HEK293 (cell line): ENCODE measurements around the gene PLEKHG1.

Experiments used
- HOXD13 ChIP-seq: sonication (generic); formaldehyde crosslinking; IDR thresholded peaks from 2 replicates; pipeline ENCODE4 v1.8.0; 2022; ENCODE audit warnings: missing genetic modification reagents, borderline replicate concordance
- MEIS1 ChIP-seq: sonication (generic); formaldehyde crosslinking; IDR thresholded peaks from 2 replicates; pipeline ENCODE4 v1.8.1; 2022; ENCODE audit warnings: missing genetic modification reagents, mild to moderate bottlenecking, borderline replicate concordance
- TRIM28 ChIP-seq: IDR thresholded peaks from 2 replicates; pipeline ENCODE4 v1.6.1; 2011; ENCODE audit warnings: low read length, control low read depth, borderline replicate concordance
- YY1 ChIP-seq: fragments of 450-650 bp; formaldehyde crosslinking; IDR thresholded peaks from 2 replicates; pipeline ENCODE4 v1.5.1; 2018; ENCODE audit warnings: missing biosample characterization, missing genetic modification characterization
- ZNF23 ChIP-seq: fragments of 450-650 bp; formaldehyde crosslinking; IDR thresholded peaks from 2 replicates; pipeline ENCODE4 v1.5.1; 2016; ENCODE audit warnings: missing biosample characterization, missing genetic modification characterization, borderline replicate concordance
- ZNF266 ChIP-seq: fragments of 450-650 bp; formaldehyde crosslinking; IDR thresholded peaks from 2 replicates; pipeline ENCODE4 v1.5.1; 2016; ENCODE audit warnings: missing biosample characterization, missing genetic modification characterization, low read depth
- ZNF274 ChIP-seq, 2 experiments: fragments of 200-500 bp in 1 of 2; fragments of 450-650 bp in 1 of 2; sonication (Bioruptor generic) in 1 of 2; formaldehyde crosslinking in 1 of 2; IDR thresholded peaks; 2 replicates each; pipeline versions ENCODE4 v1.5.1 to v1.6.1; 2014 to 2016; ENCODE audit warnings: borderline replicate concordance in 1 of 2, inconsistent platforms in 1 of 2, low read length in 1 of 2, missing biosample characterization in 1 of 2, missing genetic modification characterization in 1 of 2
- ZNF629 ChIP-seq: fragments of 450-650 bp; formaldehyde crosslinking; IDR thresholded peaks from 2 replicates; pipeline ENCODE4 v1.5.1; 2017; ENCODE audit warnings: missing biosample characterization, missing genetic modification characterization
- ZNF707 ChIP-seq: fragments of 450-650 bp; formaldehyde crosslinking; IDR thresholded peaks from 2 replicates; pipeline ENCODE4 v1.5.1; 2016; ENCODE audit warnings: missing biosample characterization, missing genetic modification characterization
- TF ChIP-seq, protein P1 (sequence below): fragments of 450-650 bp; formaldehyde crosslinking; IDR thresholded peaks from 2 replicates; pipeline ENCODE4 v1.5.1; 2017; ENCODE audit warnings: missing biosample characterization, mild to moderate bottlenecking, missing genetic modification characterization, moderate library complexity
- TF ChIP-seq, protein P2 (sequence below): fragments of 450-650 bp; formaldehyde crosslinking; IDR thresholded peaks from 2 replicates; pipeline ENCODE4 v1.5.1; 2017; ENCODE audit warnings: missing biosample characterization, missing genetic modification characterization

DNA sequence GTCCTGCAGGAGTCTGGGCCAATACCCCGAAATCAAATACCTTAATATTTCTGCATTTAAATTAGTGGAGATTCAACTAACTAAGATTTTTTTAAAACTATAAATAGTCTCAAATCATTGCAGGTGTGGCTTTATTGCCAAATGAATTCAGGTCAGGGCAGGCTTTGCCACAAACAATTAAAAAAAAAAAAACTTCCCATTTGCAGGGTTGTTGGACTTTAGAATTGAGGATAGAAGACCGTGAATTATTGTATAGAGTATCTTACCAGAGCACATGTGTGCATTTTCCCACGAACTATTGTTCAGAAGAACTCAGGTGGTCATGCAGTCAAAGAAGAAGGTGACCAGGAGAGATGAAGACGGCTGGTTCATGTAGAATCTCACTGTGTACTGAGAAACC lies 6.6 kb upstream of the PLEKHG1 start:
- TF ChIP-seq ZNF629 (tag by site-specific recombination) (no peak), ZNF266 (no peak), ZNF23 (tag by site-specific recombination) (no peak), ZNF707 (tag by site-specific recombination) (no peak), TRIM28 (no peak), ZNF274 (IDR thresholded peaks at IDR 0.05; ENCODE audit: low read length) (no peak), ZNF274 (tag by site-specific recombination; IDR thresholded peaks at IDR 0.05; ENCODE audit: borderline replicate concordance) (no peak), HOXD13 (CRISPR knock-in tag) (no peak), YY1 (tag by site-specific recombination) (no peak), MEIS1 (no peak)
- TF ChIP-seq, protein P1, sequence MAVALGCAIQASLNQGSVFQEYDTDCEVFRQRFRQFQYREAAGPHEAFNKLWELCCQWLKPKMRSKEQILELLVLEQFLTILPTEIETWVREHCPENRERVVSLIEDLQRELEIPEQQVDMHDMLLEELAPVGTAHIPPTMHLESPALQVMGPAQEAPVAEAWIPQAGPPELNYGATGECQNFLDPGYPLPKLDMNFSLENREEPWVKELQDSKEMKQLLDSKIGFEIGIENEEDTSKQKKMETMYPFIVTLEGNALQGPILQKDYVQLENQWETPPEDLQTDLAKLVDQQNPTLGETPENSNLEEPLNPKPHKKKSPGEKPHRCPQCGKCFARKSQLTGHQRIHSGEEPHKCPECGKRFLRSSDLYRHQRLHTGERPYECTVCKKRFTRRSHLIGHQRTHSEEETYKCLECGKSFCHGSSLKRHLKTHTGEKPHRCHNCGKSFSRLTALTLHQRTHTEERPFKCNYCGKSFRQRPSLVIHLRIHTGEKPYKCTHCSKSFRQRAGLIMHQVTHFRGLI (tag by site-specific recombination) = no peak
- TF ChIP-seq, protein P2, sequence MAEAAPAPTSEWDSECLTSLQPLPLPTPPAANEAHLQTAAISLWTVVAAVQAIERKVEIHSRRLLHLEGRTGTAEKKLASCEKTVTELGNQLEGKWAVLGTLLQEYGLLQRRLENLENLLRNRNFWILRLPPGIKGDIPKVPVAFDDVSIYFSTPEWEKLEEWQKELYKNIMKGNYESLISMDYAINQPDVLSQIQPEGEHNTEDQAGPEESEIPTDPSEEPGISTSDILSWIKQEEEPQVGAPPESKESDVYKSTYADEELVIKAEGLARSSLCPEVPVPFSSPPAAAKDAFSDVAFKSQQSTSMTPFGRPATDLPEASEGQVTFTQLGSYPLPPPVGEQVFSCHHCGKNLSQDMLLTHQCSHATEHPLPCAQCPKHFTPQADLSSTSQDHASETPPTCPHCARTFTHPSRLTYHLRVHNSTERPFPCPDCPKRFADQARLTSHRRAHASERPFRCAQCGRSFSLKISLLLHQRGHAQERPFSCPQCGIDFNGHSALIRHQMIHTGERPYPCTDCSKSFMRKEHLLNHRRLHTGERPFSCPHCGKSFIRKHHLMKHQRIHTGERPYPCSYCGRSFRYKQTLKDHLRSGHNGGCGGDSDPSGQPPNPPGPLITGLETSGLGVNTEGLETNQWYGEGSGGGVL (tag by site-specific recombination) = no peak
